Esophagus mucosa (tissue), 1 donor: ENCODE results near the gene SMIM36. TPM values are rescaled to one million over a fixed set of nuclear protein-coding genes. Genes with fewer than 3 reads are reported as not detected.
"Not testable (repeated sequence)": the region's sequence is repeated elsewhere in the genome, so short reads cannot be mapped to it uniquely, and the experiment has no call there.

Experiments used
- ATAC-seq: fragments of 200-7000 bp; cut with Tn5 transposase; one replicate; pipeline ENCODE4 v1.9.1; 2020
- total RNA-seq: library from RNA; stranded (reverse); gene quantifications from one replicate; pipeline ENCODE4 v1.2.4, GENCODE V29; 2023
- donor health status: DM: yes; HTN: yes; CAD: no.

SMIM36 gene
- total RNA-seq, 1 donor from 2014 or later = not detected

GRCh38 chr17:55411463-55411855, 99.8 kb downstream of the SMIM36 start:
- no peak for ATAC-seq

- no peak for ATAC-seq
Observed at GRCh38 chr17:55410722-55411462, 100.4 kb downstream of the SMIM36 start.

GRCh38 chr17:55409030-55409800, 102.0 kb downstream of the SMIM36 start:
- ATAC-seq = no peak

DNA sequence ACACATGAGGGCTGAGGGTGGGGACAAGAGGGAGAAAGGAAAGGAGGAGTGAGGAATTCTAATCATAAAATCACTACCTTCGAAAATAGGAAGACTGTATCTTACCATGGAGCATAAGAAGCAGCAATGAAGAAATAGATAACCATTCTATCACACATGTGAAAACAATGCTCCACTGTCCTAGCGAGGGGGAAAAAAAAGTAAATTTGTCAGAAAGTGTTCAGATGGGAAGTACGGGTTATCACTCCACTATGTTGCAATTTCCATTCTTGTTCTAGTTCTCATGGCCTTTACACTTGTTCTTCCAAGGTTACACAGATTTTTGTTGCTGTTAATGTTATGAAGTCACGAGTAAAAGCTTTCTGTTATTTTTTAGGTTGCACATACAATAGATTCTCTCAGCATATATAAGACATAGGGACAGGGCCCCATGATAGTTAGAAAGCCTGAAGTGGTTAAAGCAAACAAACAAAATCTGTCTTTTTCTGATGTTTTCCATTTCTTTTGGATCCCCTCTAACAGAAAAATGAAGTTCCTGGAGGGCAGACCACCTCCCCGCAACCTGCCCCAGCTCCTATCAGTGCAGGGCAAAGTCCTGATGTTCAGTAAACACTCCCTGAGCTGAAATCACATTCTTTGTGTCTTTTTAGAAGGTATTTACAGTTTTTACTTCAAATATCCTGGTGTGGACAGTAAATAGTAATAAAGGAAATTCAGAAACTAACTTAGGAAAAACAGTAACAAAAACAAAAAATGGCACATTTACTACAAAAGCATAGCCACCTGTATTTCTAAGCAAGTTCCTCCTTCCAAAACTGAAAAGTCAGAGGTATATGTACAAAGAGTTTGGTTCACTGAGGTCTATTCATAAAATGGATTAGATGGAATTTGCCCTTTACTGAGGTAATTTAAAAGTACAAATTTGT, 103.3 kb downstream of the SMIM36 start:
- no peak for ATAC-seq

DNA sequence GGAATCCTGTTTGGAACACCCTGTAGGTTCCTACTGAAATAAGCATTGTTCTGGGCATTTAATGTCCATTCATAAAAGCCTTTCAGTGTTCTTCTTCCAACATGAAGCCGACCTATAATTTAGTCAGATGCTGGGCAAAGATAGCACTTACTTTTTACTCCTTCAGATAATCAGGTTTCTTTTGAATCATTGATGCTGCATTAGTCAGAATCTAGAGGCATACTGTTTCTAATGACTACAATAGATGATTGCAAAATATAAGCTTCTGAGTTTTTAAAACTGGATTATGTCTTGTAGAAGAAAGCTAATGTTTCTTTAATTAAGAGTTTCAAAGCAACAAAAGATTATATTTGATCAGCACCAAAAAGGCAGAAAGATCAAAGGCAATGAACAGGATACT, 105.7 kb downstream of the SMIM36 start:
- no peak for ATAC-seq

DNA sequence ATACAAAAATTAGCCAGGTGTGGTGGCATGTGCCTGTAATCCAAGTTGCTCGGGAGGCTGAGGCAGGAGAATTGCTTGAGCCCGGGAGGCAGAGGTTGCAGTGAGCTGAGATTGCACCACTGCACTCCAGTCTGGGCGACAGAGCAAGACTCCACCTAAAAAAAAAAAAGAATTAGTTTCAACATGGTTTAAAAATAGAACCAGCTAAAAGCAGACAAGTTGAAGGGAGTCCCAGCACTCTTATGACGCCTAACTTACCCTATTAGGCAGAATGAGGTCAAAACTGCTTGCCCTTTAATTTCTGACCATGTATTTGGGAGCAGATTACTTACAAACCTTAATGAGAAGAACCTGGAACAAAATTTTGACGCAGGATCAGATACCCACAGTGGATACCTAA, 107.1 kb downstream of the SMIM36 start:
- not testable (repeated sequence) for ATAC-seq

- no peak for ATAC-seq
Observed at GRCh38 chr17:55402374-55402773, 108.9 kb downstream of the SMIM36 start.

Other genes with a start within 250 kb of the SMIM36 start
- gene HLF, start 246.5 kb downstream of the SMIM36 start, total RNA-seq = 10.8 TPM
- 2.1 TPM for gene MMD, start 89.6 kb downstream of the SMIM36 start, total RNA-seq
- gene TMEM100, start 211.4 kb upstream of the SMIM36 start, total RNA-seq = 0.76 TPM
- 9.1 TPM for gene PCTP, start 239.6 kb upstream of the SMIM36 start, total RNA-seq